Gastroesophageal sphincter (tissue), 3 donors: ENCODE results near the gene GABRR3.

ENCODE experiments used
- CTCF ChIP-seq, 4 experiments: fragments of 200-600 bp in 2 of 4; fragments of 450-650 bp in 2 of 4; sonication (generic) in 1 of 4; IDR thresholded peaks; one replicate each; pipeline ENCODE4 v1.5.1; 2017 to 2019; ENCODE audit warnings: antibody characterized with exemption in 4 of 4, mild to moderate bottlenecking in 2 of 4, moderate library complexity in 2 of 4
- POLR2AphosphoS5 ChIP-seq: sonication (generic); formaldehyde crosslinking; IDR thresholded peaks from one replicate; pipeline ENCODE4 v1.6.1; 2017; ENCODE audit warnings: antibody characterized with exemption

- TF ChIP-seq CTCF (IDR thresholded peaks at IDR 0.05) = no peak
- TF ChIP-seq POLR2AphosphoS5 = no peak
Observed at GRCh38 chr3:97939401-97939800, 95.7 kb downstream of the GABRR3 start.
